Vagina (tissue), 2 donors: Measurements from ENCODE around the gene URI1. TPM values are rescaled to one million over a fixed set of nuclear protein-coding genes. Genes with fewer than 3 reads are reported as not detected.

Experiments used
- DNase-seq, 2 donors: peaks; one replicate each; pipeline ENCODE4 v3.0.0-alpha.2; 2017; ENCODE audit errors: extremely low spot score in 2 of 2
- H3K27ac ChIP-seq: fragments of 200-600 bp; sonication (generic); one replicate; pipeline ENCODE4 v1.5.1; 2019
- H3K27me3 ChIP-seq: fragments of 200-600 bp; sonication (generic); one replicate; pipeline ENCODE4 v1.5.1; 2019
- H3K36me3 ChIP-seq, 2 donors: fragments of 200-600 bp; sonication (generic); one replicate each; pipeline ENCODE4 v1.5.1; 2017 to 2019
- H3K4me1 ChIP-seq: fragments of 200-600 bp; sonication (generic); one replicate; pipeline ENCODE4 v1.5.1; 2019
- H3K4me3 ChIP-seq, 2 donors: fragments of 200-600 bp; sonication (generic); 1 replicate in 1 of 2; 2 replicates in 1 of 2; pipeline ENCODE4 v1.5.1; 2016 to 2019
- H3K9me3 ChIP-seq: fragments of 200-600 bp; sonication (generic); one replicate; pipeline ENCODE4 v1.5.1; 2019
- POLR2A ChIP-seq, 2 donors: fragments of 450-650 bp; IDR thresholded peaks; one replicate each; pipeline ENCODE4 v1.6.1; 2017; ENCODE audit warnings: antibody characterized with exemption in 2 of 2, mild to moderate bottlenecking in 2 of 2, moderate library complexity in 2 of 2
- POLR2AphosphoS5 ChIP-seq, 2 donors: sonication (generic); formaldehyde crosslinking; IDR thresholded peaks; one replicate each; pipeline ENCODE4 v1.9.0; 2017; ENCODE audit warnings: antibody characterized with exemption in 2 of 2, mild to moderate bottlenecking in 2 of 2, low read depth in 1 of 2; ENCODE audit not compliant: insufficient read depth in 1 of 2
- intact Hi-C: fragments of 100-400 bp; cut with DNase I; formaldehyde crosslinking; loops from one replicate; pipeline ENCODE4 v1.15.1; 2023
- total RNA-seq: library from RNA; depleted of rRNA; stranded (reverse); fragments of >200 nt; gene quantifications from one replicate; pipeline ENCODE4 v1.2.3, GENCODE V29; 2016
- TF ChIP-seq, protein P1 (sequence below), 3 experiments: fragments of 450-650 bp in 2 of 3; fragments of 200-600 bp in 1 of 3; sonication (generic) in 1 of 3; IDR thresholded peaks; one replicate each; pipeline ENCODE4 v1.5.1; 2017 to 2019; ENCODE audit warnings: antibody characterized with exemption in 3 of 3, mild to moderate bottlenecking in 2 of 3, moderate library complexity in 2 of 3

The URI1 gene
- total RNA-seq, 1 donor from 2014 or later = 39.8 TPM

DNA sequence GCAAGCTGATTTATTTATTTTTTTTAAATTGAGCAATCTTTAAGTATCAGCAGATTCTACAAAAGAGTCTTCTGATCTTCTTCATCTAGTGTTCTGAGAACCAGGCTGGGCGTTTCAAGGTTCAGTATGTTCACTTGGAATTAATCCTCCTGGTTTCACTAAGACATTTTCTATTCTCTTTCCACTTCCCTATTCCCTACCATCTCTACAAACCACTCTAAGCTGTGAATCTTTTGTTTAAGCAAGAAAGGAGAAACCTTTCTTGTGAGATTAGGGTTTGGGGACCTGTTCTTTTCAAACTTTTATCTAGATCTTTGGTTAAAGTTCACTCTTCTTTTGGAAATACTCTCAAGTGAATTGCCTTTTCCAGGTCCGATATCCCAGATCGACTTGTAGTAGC, 59.3 kb downstream of the URI1 start:
- no peaks in the 10 kb centered on the region for H3K27me3 ChIP-seq
- H3K27ac ChIP-seq = no peak overlapping the region
- H3K4me3 ChIP-seq = no peak overlapping the region
- intact Hi-C loops = no loop called here
- no peak for DNase-seq
- TF ChIP-seq, protein P1, sequence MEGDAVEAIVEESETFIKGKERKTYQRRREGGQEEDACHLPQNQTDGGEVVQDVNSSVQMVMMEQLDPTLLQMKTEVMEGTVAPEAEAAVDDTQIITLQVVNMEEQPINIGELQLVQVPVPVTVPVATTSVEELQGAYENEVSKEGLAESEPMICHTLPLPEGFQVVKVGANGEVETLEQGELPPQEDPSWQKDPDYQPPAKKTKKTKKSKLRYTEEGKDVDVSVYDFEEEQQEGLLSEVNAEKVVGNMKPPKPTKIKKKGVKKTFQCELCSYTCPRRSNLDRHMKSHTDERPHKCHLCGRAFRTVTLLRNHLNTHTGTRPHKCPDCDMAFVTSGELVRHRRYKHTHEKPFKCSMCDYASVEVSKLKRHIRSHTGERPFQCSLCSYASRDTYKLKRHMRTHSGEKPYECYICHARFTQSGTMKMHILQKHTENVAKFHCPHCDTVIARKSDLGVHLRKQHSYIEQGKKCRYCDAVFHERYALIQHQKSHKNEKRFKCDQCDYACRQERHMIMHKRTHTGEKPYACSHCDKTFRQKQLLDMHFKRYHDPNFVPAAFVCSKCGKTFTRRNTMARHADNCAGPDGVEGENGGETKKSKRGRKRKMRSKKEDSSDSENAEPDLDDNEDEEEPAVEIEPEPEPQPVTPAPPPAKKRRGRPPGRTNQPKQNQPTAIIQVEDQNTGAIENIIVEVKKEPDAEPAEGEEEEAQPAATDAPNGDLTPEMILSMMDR (IDR thresholded peaks at IDR 0.05) = no peak
- TF ChIP-seq POLR2AphosphoS5 (IDR thresholded peaks at IDR 0.05; ENCODE audit: insufficient read depth in 1 of 2, low read depth in 1 of 2) (no peak), POLR2A (IDR thresholded peaks at IDR 0.05) (no peak)
- H3K4me1 ChIP-seq = peaks cover 8% of the 10 kb centered on the region
- H3K9me3 ChIP-seq = peaks cover 6% of the 10 kb centered on the region
- H3K36me3 ChIP-seq = no peaks in the 10 kb centered on the region

DNA sequence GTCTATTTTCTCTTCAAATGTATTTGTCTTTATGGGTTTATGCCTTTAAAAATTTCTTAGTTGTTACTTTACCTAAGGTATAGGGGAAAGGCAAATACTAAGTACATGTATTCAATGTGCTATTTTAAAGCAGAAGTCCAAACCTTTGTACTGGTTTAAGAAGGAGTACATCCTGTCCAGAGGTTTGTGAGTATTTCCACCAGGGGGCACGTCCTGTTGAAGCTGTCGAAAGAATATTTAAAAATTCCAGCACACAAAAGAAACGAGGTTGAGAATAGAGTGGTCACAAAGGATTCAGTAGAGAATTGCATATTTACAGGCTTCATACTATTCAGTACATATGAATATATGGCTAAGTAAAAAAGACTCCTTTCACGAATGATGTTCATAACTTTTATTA, 59.8 kb downstream of the URI1 start:
- H3K36me3 ChIP-seq = no peaks in the 10 kb centered on the region
- TF ChIP-seq POLR2A (IDR thresholded peaks at IDR 0.05) (no peak), POLR2AphosphoS5 (IDR thresholded peaks at IDR 0.05; ENCODE audit: insufficient read depth in 1 of 2, low read depth in 1 of 2) (no peak)
- TF ChIP-seq, protein P1 (IDR thresholded peaks at IDR 0.05) = no peak
- no peak overlapping the region for H3K27ac ChIP-seq
- intact Hi-C loops = no loop called here
- H3K4me3 ChIP-seq = no peak overlapping the region
- DNase-seq = no peak
- peaks cover 8% of the 10 kb centered on the region for H3K4me1 ChIP-seq
- no peaks in the 10 kb centered on the region for H3K27me3 ChIP-seq
- peaks cover 3% of the 10 kb centered on the region for H3K9me3 ChIP-seq

DNA sequence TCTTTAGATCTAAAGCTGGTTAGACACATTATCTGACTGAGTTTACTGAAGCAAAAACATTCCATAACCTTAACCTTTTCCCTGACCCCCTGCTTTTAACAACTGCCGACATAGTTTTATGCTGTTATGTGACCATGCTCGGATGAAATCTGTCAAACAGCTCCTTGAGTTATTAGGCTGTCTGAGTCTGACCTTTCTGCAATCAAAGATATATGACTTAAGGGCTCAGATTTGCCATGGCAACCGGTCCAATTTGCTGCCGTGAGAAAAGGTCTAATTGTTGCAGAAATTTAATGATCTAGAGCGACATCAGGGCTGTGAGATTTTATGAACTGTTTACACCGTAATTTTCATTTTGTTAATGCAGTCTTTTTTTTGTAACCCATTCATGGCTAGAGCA, 61.8 kb downstream of the URI1 start:
- H3K9me3 ChIP-seq = peaks cover 3% of the 10 kb centered on the region
- H3K4me3 ChIP-seq = no peak overlapping the region
- DNase-seq = no peak
- intact Hi-C loops = no loop called here
- no peaks in the 10 kb centered on the region for H3K27me3 ChIP-seq
- peaks cover 8% of the 10 kb centered on the region for H3K4me1 ChIP-seq
- no peak overlapping the region for H3K27ac ChIP-seq
- TF ChIP-seq POLR2AphosphoS5 (IDR thresholded peaks at IDR 0.05; ENCODE audit: insufficient read depth in 1 of 2, low read depth in 1 of 2) (no peak), POLR2A (IDR thresholded peaks at IDR 0.05) (no peak)
- TF ChIP-seq, protein P1 (IDR thresholded peaks at IDR 0.05) = no peak
- H3K36me3 ChIP-seq = no peaks in the 10 kb centered on the region

DNA sequence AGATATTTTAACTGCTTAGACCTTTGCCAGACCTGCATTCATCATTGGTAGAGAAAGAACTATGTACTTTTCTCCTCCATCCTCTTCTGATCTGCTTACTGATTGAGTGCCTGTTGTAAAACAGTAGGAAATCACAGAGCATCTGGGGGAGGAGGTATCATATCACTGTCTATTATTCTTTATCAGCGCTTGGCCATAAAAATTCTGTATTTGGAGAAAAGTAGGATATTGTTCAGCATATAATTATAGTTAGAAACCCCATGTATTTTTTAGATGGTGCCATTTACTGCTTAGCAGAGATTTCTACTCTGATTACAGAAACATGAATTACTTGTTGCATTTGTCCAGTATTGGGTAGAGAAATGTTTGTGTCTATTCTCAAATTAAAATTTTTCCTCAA, 62.4 kb downstream of the URI1 start:
- H3K27ac ChIP-seq = no peak overlapping the region
- peaks cover 3% of the 10 kb centered on the region for H3K9me3 ChIP-seq
- DNase-seq = no peak
- no peaks in the 10 kb centered on the region for H3K27me3 ChIP-seq
- H3K36me3 ChIP-seq = peaks cover 0 to 5% of the 10 kb centered on the region in 2 donors
- H3K4me3 ChIP-seq = no peak overlapping the region
- TF ChIP-seq POLR2AphosphoS5 (IDR thresholded peaks at IDR 0.05; ENCODE audit: insufficient read depth in 1 of 2, low read depth in 1 of 2) (no peak), POLR2A (IDR thresholded peaks at IDR 0.05) (no peak)
- TF ChIP-seq, protein P1 (IDR thresholded peaks at IDR 0.05) = no peak
- intact Hi-C loops = no loop called here
- H3K4me1 ChIP-seq = peaks cover 8% of the 10 kb centered on the region

DNA sequence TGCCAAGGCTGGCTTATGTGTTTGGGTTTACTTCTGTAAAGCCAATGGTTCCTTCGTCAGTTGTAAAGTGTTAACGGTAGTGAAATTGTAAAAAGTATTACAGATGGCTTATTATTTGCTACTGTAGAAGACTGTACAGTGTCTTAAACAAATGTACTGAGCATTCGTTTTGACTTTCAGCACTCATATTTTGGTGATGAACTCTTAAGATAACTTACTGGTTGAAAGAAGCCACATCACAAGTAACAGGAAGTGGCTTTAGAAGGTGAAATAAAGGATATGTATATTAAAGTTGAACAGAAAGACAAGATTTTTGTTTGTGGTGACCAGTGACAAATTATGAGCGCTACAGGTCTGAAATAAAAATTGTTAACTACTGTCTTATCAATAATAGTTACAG, 64.2 kb downstream of the URI1 start:
- no peak for DNase-seq
- H3K36me3 ChIP-seq = peaks cover 0 to 13% of the 10 kb centered on the region in 2 donors
- H3K27me3 ChIP-seq = no peaks in the 10 kb centered on the region
- TF ChIP-seq POLR2A (IDR thresholded peaks at IDR 0.05) = no peak
- no peak for TF ChIP-seq POLR2AphosphoS5 (IDR thresholded peaks at IDR 0.05; ENCODE audit: insufficient read depth in 1 of 2, low read depth in 1 of 2)
- TF ChIP-seq, protein P1 (IDR thresholded peaks at IDR 0.05) = no peak
- intact Hi-C loops = no loop called here
- H3K4me3 ChIP-seq = no peak overlapping the region
- H3K4me1 ChIP-seq = peaks cover 8% of the 10 kb centered on the region
- H3K9me3 ChIP-seq = peaks cover under 1% of the 10 kb centered on the region
- H3K27ac ChIP-seq = no peak overlapping the region
